Astrocyte (in vitro differentiated cells and primary cell): ENCODE results near the gene LHFPL2.

Source experiments
- EZH2 ChIP-seq: IDR thresholded peaks from 2 replicates; pipeline ENCODE4 v1.6.1; 2012; ENCODE audit warnings: mild to moderate bottlenecking, low read length, inconsistent platforms; ENCODE audit not compliant: insufficient read depth
- TF ChIP-seq, protein P1 (sequence below): IDR thresholded peaks from 2 replicates; pipeline ENCODE4 v1.5.1; 2011; ENCODE audit warnings: low read depth, mild to moderate bottlenecking, inconsistent platforms, low read length, moderate library complexity; ENCODE audit not compliant: insufficient read depth

- TF ChIP-seq, protein P1, sequence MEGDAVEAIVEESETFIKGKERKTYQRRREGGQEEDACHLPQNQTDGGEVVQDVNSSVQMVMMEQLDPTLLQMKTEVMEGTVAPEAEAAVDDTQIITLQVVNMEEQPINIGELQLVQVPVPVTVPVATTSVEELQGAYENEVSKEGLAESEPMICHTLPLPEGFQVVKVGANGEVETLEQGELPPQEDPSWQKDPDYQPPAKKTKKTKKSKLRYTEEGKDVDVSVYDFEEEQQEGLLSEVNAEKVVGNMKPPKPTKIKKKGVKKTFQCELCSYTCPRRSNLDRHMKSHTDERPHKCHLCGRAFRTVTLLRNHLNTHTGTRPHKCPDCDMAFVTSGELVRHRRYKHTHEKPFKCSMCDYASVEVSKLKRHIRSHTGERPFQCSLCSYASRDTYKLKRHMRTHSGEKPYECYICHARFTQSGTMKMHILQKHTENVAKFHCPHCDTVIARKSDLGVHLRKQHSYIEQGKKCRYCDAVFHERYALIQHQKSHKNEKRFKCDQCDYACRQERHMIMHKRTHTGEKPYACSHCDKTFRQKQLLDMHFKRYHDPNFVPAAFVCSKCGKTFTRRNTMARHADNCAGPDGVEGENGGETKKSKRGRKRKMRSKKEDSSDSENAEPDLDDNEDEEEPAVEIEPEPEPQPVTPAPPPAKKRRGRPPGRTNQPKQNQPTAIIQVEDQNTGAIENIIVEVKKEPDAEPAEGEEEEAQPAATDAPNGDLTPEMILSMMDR = no peak
- TF ChIP-seq EZH2 = no peak
Observed at GRCh38 chr5:78547183-78547582, 101.4 kb downstream of the LHFPL2 start.
